Panc1 (cell line): ENCODE results near the gene EFL1.

Source experiments
- POLR2AphosphoS5 ChIP-seq: IDR thresholded peaks from 2 replicates; pipeline ENCODE4 v1.6.1; 2012; ENCODE audit warnings: mild to moderate bottlenecking, low read depth, low read length, moderate library complexity
- SIN3A ChIP-seq: IDR thresholded peaks from 2 replicates; pipeline ENCODE4 v1.6.1; 2012; ENCODE audit warnings: low read depth, mild to moderate bottlenecking, low read length, moderate library complexity, borderline replicate concordance; ENCODE audit not compliant: insufficient read depth
- TCF7L2 ChIP-seq: IDR thresholded peaks from 2 replicates; pipeline ENCODE4 v1.6.1; 2011; ENCODE audit warnings: mild to moderate bottlenecking, low read depth, low read length, inconsistent platforms
- TF ChIP-seq, protein P1 (sequence below): fragments of 450-650 bp; IDR thresholded peaks from 2 replicates; pipeline ENCODE4 v1.5.1; 2017; ENCODE audit warnings: mild to moderate bottlenecking
- TF ChIP-seq, protein P2 (sequence below), 2 experiments: IDR thresholded peaks; 2 replicates each; pipeline ENCODE4 v1.6.1; 2011 to 2012; ENCODE audit warnings: low read depth in 2 of 2, control low read depth in 1 of 2, low read length in 1 of 2, mild to moderate bottlenecking in 1 of 2, moderate library complexity in 1 of 2; ENCODE audit not compliant: insufficient read depth in 1 of 2

DNA sequence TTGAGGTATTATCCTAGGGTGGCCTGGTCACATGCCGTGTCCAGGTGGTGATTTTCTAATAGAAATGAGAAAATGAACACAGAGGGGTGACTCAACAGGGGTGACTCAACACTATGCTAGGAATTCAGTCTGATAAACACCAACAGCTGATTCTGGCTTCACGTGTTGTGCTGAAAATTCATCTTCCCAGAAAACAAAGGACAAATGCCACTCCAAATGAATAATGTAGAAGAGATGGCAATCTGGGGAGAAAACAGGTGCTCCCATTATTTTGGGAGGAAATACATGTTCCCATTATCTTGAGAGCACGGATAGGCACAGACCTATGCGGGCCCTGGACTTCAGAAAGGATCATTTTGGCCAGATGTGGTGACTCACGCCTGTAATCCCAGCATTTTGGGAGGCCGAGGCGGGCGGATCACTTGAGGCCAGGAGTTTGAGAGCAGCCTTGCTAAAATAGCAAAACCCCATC lies 115.5 kb downstream of the EFL1 start:
- TF ChIP-seq, protein P1, sequence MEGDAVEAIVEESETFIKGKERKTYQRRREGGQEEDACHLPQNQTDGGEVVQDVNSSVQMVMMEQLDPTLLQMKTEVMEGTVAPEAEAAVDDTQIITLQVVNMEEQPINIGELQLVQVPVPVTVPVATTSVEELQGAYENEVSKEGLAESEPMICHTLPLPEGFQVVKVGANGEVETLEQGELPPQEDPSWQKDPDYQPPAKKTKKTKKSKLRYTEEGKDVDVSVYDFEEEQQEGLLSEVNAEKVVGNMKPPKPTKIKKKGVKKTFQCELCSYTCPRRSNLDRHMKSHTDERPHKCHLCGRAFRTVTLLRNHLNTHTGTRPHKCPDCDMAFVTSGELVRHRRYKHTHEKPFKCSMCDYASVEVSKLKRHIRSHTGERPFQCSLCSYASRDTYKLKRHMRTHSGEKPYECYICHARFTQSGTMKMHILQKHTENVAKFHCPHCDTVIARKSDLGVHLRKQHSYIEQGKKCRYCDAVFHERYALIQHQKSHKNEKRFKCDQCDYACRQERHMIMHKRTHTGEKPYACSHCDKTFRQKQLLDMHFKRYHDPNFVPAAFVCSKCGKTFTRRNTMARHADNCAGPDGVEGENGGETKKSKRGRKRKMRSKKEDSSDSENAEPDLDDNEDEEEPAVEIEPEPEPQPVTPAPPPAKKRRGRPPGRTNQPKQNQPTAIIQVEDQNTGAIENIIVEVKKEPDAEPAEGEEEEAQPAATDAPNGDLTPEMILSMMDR = no peak
- TF ChIP-seq POLR2AphosphoS5 (no peak), SIN3A (no peak), TCF7L2 (no peak)
- TF ChIP-seq, protein P2, sequence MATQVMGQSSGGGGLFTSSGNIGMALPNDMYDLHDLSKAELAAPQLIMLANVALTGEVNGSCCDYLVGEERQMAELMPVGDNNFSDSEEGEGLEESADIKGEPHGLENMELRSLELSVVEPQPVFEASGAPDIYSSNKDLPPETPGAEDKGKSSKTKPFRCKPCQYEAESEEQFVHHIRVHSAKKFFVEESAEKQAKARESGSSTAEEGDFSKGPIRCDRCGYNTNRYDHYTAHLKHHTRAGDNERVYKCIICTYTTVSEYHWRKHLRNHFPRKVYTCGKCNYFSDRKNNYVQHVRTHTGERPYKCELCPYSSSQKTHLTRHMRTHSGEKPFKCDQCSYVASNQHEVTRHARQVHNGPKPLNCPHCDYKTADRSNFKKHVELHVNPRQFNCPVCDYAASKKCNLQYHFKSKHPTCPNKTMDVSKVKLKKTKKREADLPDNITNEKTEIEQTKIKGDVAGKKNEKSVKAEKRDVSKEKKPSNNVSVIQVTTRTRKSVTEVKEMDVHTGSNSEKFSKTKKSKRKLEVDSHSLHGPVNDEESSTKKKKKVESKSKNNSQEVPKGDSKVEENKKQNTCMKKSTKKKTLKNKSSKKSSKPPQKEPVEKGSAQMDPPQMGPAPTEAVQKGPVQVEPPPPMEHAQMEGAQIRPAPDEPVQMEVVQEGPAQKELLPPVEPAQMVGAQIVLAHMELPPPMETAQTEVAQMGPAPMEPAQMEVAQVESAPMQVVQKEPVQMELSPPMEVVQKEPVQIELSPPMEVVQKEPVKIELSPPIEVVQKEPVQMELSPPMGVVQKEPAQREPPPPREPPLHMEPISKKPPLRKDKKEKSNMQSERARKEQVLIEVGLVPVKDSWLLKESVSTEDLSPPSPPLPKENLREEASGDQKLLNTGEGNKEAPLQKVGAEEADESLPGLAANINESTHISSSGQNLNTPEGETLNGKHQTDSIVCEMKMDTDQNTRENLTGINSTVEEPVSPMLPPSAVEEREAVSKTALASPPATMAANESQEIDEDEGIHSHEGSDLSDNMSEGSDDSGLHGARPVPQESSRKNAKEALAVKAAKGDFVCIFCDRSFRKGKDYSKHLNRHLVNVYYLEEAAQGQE (IDR thresholded peaks at IDR 0.05; ENCODE audit: insufficient read depth in 1 of 2, low read depth in 2 of 2, low read length in 1 of 2) = no peak
